GM18505 (cell line): ENCODE data around the gene ZNF254.
"Not testable (repeated sequence)": the region's sequence is repeated elsewhere in the genome, so short reads cannot be mapped to it uniquely, and the experiment has no call there.

Source experiments
- ATAC-seq: cut with Tn5 transposase; IDR thresholded peaks from one replicate; pipeline ENCODE4 v1.9.1; 2021; ENCODE audit not compliant: unreplicated experiment
- POLR2A ChIP-seq: IDR thresholded peaks from 4 replicates; pipeline ENCODE4 v1.6.1; 2011; ENCODE audit warnings: borderline replicate concordance; ENCODE audit not compliant: insufficient read depth, insufficient read length; ENCODE audit errors: extremely low read depth

Gene ZNF254

GRCh38 chr19:24063295-24063694, 23.7 kb upstream of the ZNF254 start:
- ATAC-seq: no peak
- TF ChIP-seq POLR2A: no peak

- no peak for ATAC-seq
- TF ChIP-seq POLR2A: no peak
Observed at GRCh38 chr19:24064175-24064574, 22.8 kb upstream of the ZNF254 start.

DNA sequence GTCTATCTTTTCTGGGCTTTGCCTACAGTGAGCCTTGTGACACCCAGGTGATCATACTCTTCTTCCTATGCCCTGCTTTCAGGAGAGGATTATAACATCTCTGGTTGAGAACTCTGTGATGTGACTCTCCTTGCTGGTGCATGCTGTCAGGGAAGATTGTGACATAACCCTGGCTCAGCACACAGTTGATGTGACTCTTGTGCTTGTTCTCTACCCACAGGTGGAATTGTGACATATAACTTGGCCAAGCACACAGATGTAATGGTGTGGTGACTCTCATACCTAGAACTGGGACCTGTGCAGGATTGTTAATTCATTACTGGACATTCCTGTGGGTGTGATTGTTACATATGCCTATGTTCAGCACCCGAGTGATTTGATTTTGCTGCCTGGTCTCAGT, 21.7 kb upstream of the ZNF254 start:
- ATAC-seq: no peak
- TF ChIP-seq POLR2A: no peak

GRCh38 chr19:24065865-24066604, 21.0 kb upstream of the ZNF254 start:
- TF ChIP-seq POLR2A: no peak
- ATAC-seq: no peak

GRCh38 chr19:24069905-24070657, 16.9 kb upstream of the ZNF254 start:
- no peak for TF ChIP-seq POLR2A
- ATAC-seq: no peak

- no peak for TF ChIP-seq POLR2A
Observed at GRCh38 chr19:24071078-24071477, 15.9 kb upstream of the ZNF254 start.

DNA sequence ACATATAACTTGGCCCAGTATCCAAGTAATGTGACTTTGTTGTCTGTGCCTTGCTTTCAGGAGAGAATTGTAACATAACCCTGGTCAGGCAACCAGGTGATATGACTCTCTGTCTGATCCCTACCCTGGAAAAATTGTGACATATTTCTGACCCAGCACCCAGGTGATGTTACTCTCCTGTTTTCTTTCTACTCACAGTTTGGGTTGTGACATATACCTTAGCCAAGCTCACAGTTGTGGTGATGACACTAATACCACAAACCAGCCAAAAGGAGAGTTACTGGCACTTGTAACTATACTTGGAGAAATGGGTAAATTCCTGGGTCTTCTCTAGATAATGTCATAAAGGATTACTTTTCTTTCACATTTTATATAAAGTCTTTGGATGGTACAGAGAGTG, 14.3 kb upstream of the ZNF254 start:
- ATAC-seq: no peak
- no peak for TF ChIP-seq POLR2A

More at GRCh38 chr19:24071078-24071477, 15.9 kb upstream of the ZNF254 start:
- no peak for ATAC-seq

GRCh38 chr19:24073807-24074206, 13.2 kb upstream of the ZNF254 start:
- ATAC-seq: no peak
- no peak for TF ChIP-seq POLR2A

- TF ChIP-seq POLR2A: no peak
- ATAC-seq: no peak
Observed at GRCh38 chr19:24074720-24075454, 12.1 kb upstream of the ZNF254 start.

DNA sequence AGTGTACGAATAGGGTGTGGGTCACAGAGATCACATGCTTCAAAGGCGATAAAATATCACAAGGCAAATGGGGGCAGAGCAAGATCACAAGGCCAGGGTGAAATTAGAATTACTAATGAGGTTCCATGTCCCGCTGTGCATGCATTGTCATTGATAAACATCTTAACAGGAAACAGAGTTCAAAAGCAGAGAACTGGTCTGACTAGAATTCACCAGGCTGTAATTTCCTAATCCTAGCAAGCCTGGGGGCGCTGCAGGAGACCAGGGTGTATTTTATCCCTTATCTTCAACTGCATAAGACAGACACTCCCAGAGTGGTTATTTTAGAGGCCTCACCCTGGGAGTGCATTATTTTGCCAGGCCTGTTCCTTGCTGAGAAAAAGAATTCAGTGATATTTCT, 11.5 kb upstream of the ZNF254 start:
- ATAC-seq: not testable (repeated sequence)

DNA sequence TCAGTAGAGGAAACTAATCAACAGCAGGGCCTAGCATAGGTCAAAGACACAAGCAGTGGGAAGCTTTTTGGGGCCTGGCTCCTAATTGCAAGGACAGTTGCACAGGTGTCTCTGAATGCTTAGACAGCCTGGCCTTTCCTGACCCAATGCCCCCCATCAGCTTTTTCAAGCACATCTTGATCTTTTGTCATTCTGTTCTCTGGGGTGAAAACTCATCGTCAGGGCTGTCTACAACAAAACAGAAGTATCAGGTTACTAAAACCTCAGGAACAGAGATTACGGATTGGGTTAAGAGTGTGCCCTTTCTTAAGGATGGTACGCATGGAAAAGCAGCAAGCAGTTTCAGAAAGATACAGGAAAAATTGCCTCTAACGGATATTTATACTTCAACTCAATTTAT, 8.3 kb upstream of the ZNF254 start:
- TF ChIP-seq POLR2A: no peak
- no peak for ATAC-seq

DNA sequence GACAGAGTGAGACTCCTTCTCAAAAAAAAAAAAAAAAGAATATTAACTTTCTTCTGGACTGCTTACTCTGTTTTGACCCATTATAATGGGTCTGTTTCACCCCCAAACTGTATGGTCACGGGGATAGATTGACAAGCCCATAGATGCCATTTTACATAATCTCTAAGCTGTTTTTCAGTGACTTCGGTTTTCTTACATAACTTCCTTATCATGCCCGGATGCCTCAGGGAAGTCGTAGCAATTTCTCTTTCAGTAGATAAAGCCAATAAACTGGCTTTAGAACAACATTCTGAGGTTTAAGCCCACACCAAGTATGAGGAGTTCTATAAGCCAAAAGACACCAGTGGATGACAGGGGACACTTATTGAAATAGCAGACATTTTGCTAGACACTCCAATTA, 5.9 kb upstream of the ZNF254 start:
- no peak for ATAC-seq
- TF ChIP-seq POLR2A: no peak

DNA sequence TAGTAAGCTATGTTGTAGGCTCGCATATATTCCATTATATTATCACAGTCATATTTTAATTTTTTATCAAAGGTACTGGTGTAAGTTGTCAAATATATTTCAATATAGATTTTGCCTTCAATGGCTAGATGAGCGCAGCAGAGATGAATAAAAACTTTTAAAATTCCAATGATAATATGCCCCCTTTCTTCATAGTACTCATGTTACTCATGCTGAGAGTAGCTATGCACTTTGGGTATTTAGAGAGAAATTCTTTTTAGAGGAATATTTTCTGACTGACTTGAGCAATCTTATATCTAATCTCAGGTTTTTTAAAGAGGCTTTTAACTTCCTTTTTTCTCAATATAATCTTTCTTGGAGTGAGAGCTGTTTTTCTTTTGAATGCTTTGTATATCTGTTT, 11.4 kb downstream of the ZNF254 start:
- TF ChIP-seq POLR2A: no peak
- no peak for ATAC-seq

DNA sequence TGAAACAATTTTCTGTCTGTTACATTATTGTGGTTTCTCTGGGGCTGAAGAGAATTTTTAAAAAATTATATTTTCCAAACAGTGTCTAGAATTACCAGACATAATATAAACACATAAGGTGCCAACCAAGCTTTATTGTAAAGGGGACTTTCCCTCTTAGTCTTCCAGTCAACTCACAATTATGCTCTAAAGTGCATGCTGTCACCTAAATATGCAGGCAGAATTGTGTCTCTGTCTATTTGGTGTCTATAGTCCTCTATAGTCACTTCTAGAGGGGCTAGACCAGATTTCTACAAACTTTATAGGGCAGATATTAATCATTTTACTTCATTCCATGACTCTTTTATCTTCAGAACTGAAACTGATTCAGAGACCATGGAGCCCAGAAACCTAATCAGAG, 12.8 kb downstream of the ZNF254 start:
- ATAC-seq: no peak
- no peak for TF ChIP-seq POLR2A

GRCh38 chr19:24100597-24100996, 13.6 kb downstream of the ZNF254 start:
- ATAC-seq: not testable (repeated sequence)
